ENCODE results near the gene LARP1B. TPM values are rescaled to one million over a fixed set of nuclear protein-coding genes. Genes with fewer than 3 reads are reported as not detected.
A peak's percentile ranks its signal among the peaks of the same experiment; 100 is the strongest.

LARP1B gene
- total RNA-seq, 2 experiments from 2014 or later: 22.1 to 26.0 TPM

GRCh38 chr4:128166982-128167381, 105.9 kb downstream of the LARP1B start:
- POLR2A ChIA-PET: interaction anchor here (0.6 kb wide), 1 partner anchor 91 kb away, joined by 4 read pairs; no protein-coding TSS in a partner anchor
- Mint-ChIP-seq H3K9me3 (ENCODE audit: low read depth) (no peaks in the 10 kb centered on the region), H3K27ac (no peak overlapping the region), H3K4me3 (no peak overlapping the region), H3K27me3 (no peaks in the 10 kb centered on the region), H3K4me1 (no peaks in the 10 kb centered on the region), H3K36me3 (ENCODE audit: low read depth) (no peaks in the 10 kb centered on the region)
- intact Hi-C loops (cut with DNase I, micrococcal nuclease): no loop called here
- ATAC-seq (no peak), DNase-seq (no peak)
- CTCF ChIA-PET: no interaction called here

DNA sequence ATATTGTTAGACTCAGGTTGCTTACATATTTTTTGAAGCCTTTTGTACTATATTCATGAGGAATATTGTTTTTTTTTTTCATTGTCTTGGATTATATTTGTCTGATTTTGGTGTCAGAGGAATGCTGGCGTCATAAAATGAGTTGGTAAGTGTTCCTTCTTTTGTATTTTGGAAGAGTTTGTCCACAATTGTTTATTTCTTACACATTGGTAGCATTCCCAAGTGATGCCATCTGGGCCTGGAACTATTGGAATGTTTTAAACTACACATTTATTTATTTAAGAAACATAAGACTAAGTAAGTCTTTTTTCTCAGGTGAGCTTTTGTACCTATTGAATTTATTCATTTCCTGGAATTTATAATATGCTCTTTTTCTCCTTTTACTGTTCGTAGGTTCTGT, 107.6 kb downstream of the LARP1B start:
- Mint-ChIP-seq H3K4me3 (no peak overlapping the region), H3K9me3 (ENCODE audit: low read depth) (no peaks in the 10 kb centered on the region), H3K27me3 (no peaks in the 10 kb centered on the region), H3K4me1 (no peaks in the 10 kb centered on the region), H3K27ac (no peak overlapping the region), H3K36me3 (ENCODE audit: low read depth) (no peaks in the 10 kb centered on the region)
- DNase-seq: no peak
- intact Hi-C loops (cut with DNase I, micrococcal nuclease): no loop called here
- CTCF ChIA-PET: no interaction called here
- ATAC-seq: no peak
- POLR2A ChIA-PET: no interaction called here

GRCh38 chr4:128169245-128169644, 108.1 kb downstream of the LARP1B start:
- Mint-ChIP-seq H3K27me3 (no peaks in the 10 kb centered on the region), H3K4me3 (no peak overlapping the region), H3K27ac (no peak overlapping the region), H3K36me3 (ENCODE audit: low read depth) (no peaks in the 10 kb centered on the region), H3K9me3 (ENCODE audit: low read depth) (no peaks in the 10 kb centered on the region), H3K4me1 (no peaks in the 10 kb centered on the region)
- POLR2A ChIA-PET: no interaction called here
- no peak for DNase-seq
- no peak for ATAC-seq
- intact Hi-C loops (cut with DNase I, micrococcal nuclease): no loop called here
- CTCF ChIA-PET: no interaction called here

DNA sequence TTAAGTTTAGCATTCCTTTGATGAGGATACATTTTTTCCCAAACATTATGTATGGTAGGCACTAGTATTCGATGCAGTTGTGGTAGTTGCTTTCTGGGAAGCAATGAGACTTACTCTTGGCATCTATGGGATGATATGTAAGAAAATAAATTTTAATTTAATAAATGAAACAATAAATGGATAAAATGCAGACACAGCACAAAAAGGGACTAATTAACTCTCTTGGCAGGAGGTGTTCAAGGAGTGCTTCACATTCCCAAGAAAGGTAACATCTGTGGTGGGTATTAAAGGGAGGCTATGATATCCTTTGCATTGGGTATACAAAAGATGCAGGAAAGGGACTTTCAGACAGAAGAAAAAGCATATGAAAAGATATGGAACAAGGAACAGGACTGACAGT, 115.5 kb downstream of the LARP1B start:
- Mint-ChIP-seq H3K9me3 (ENCODE audit: low read depth) (no peaks in the 10 kb centered on the region), H3K36me3 (ENCODE audit: low read depth) (peaks cover 2% of the 10 kb centered on the region), H3K4me1 (peaks cover 9% of the 10 kb centered on the region), H3K4me3 (no peak overlapping the region), H3K27me3 (no peaks in the 10 kb centered on the region), H3K27ac (no peak overlapping the region)
- CTCF ChIA-PET: no interaction called here
- no peak for ATAC-seq
- intact Hi-C loops (cut with DNase I, micrococcal nuclease): no loop called here
- DNase-seq: no peak
- POLR2A ChIA-PET: no interaction called here

- DNase-seq: no peak
- Mint-ChIP-seq H3K4me3 (no peak overlapping the region), H3K36me3 (ENCODE audit: low read depth) (peaks cover 2% of the 10 kb centered on the region), H3K9me3 (ENCODE audit: low read depth) (no peaks in the 10 kb centered on the region), H3K27ac (no peak overlapping the region), H3K27me3 (no peaks in the 10 kb centered on the region), H3K4me1 (peaks cover 9% of the 10 kb centered on the region)
- intact Hi-C loops (cut with DNase I, micrococcal nuclease): no loop called here
- CTCF ChIA-PET: interaction anchor here (1.2 kb wide), 1 partner anchor 13 kb away, joined by 3 read pairs; no protein-coding TSS in a partner anchor
- peak; percentile 26 for ATAC-seq
- POLR2A ChIA-PET: no interaction called here
Observed at GRCh38 chr4:128177498-128177897, 116.4 kb downstream of the LARP1B start.

GRCh38 chr4:128186623-128187022, 125.5 kb downstream of the LARP1B start:
- Mint-ChIP-seq H3K36me3 (ENCODE audit: low read depth) (peaks cover 2% of the 10 kb centered on the region), H3K27ac (no peak overlapping the region), H3K9me3 (ENCODE audit: low read depth) (no peaks in the 10 kb centered on the region), H3K27me3 (no peaks in the 10 kb centered on the region), H3K4me1 (no peaks in the 10 kb centered on the region), H3K4me3 (no peak overlapping the region)
- ATAC-seq (no peak), DNase-seq (no peak)
- POLR2A ChIA-PET: no interaction called here
- CTCF ChIA-PET: no interaction called here
- intact Hi-C loops (cut with DNase I, micrococcal nuclease): no loop called here

- no peaks in the 10 kb centered on the region for H3K27me3 Mint-ChIP-seq
- no peak overlapping the region for H3K4me3 Mint-ChIP-seq
- no peaks in the 10 kb centered on the region for H3K36me3 Mint-ChIP-seq (ENCODE audit: low read depth)
- ATAC-seq: peak; percentile 100
- H3K4me1 Mint-ChIP-seq: no peaks in the 10 kb centered on the region
- intact Hi-C loops (cut with DNase I, micrococcal nuclease): loop anchor here (1.0 to 10.0 kb wide), 10 partner anchors 30 to 1454 kb away; partner anchors contain the start of genes JADE1 (in 2 of the 2), PGRMC2 (in 1 of the 2) and SCLT1 (in 1 of the 2)
- H3K9me3 Mint-ChIP-seq (ENCODE audit: low read depth): no peaks in the 10 kb centered on the region
- ChIA-PET CTCF (interaction anchor here (0.6 to 1.2 kb wide), 13 partner anchors 8 to 1214 kb away, joined by 3 to 6 read pairs (median 3); no protein-coding TSS in a partner anchor), POLR2A (interaction anchor here (0.7 kb wide), 1 partner anchor 16 kb away, joined by 3 read pairs; no protein-coding TSS in a partner anchor)
- H3K27ac Mint-ChIP-seq: no peak overlapping the region
- DNase-seq: peak; percentile 84
Observed at GRCh38 chr4:128191115-128191781, 130.1 kb downstream of the LARP1B start.

DNA sequence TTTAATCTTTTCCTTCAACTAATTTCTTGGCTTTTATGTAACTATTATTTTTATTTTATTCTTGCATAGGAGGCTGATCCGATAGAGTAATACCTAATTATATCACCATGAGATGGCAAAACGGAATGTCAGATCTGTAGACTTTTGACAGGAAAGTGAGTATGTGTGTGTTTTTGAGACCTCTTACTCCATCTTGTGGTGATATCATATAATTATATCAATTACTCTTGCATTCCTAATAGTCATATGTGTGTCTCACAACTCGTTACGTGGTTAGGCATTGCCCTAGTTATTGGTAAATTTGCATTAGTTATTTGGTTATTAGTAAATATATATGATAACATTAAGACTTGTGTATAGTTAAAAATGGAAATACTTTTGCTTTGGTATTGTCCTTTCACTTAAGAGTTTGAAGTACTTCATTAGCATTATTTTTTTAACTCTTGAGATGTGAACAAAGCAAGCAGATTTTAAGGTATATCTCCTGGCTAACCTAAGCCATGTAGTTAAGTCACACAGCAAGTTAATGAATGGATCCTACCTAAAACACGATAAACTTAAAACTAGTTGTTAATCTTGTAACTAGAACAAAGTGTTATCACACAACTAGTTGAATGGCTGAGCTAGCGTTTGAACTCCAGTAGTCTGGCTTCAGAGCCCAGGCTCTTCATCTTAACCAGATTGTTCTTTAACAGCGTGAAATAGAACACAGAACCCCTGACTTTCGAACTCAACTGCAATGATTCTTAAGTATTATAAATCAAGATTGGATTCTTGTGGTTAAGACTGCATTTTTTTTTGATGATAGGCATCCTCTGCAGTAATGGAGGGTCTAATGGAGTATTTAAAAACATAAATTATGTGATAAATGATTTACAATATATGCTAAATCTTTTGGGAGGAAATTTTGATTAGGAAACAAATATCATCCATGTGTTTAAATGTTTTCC, 159.4 kb downstream of the LARP1B start:
- no peaks in the 10 kb centered on the region for H3K27me3 Mint-ChIP-seq
- peak; percentile 30 for ATAC-seq
- no peak for DNase-seq
- H3K36me3 Mint-ChIP-seq (ENCODE audit: low read depth): no peaks in the 10 kb centered on the region
- intact Hi-C loops (cut with DNase I, micrococcal nuclease): loop anchor here (2.0 to 5.0 kb wide), 2 partner anchors 30 to 613 kb away; no protein-coding TSS in a partner anchor
- ChIA-PET CTCF (interaction anchor here (0.6 to 0.9 kb wide), 2 partner anchors 11 to 57 kb away, joined by 3 read pairs; no protein-coding TSS in a partner anchor), POLR2A (no interaction called here)
- no peak overlapping the region for H3K27ac Mint-ChIP-seq
- no peaks in the 10 kb centered on the region for H3K4me1 Mint-ChIP-seq
- no peak overlapping the region for H3K4me3 Mint-ChIP-seq
- H3K9me3 Mint-ChIP-seq (ENCODE audit: low read depth): no peaks in the 10 kb centered on the region

DNA sequence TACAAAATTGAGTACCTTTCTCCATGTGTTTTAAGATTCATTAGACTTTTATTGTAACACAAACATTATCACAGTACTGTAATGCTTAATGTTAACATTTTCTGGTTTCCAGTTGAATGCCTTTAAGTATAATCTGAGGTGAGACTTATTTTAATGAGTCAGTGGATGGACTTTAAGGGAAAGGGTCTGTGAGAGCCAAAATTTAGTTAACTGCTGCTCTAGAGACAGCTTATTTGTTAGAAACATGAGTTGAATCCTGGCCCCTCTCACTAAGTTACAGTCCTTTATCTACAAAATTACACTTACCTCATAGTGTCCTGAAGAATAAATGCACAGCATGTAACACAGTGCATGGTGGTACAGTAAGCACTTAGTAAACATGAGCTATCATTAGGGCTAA, 160.5 kb downstream of the LARP1B start:
- ChIA-PET POLR2A (no interaction called here), CTCF (no interaction called here)
- no peaks in the 10 kb centered on the region for H3K36me3 Mint-ChIP-seq (ENCODE audit: low read depth)
- DNase-seq: no peak
- H3K27me3 Mint-ChIP-seq: no peaks in the 10 kb centered on the region
- ATAC-seq: no peak
- H3K4me3 Mint-ChIP-seq: no peak overlapping the region
- H3K4me1 Mint-ChIP-seq: no peaks in the 10 kb centered on the region
- intact Hi-C loops (cut with DNase I, micrococcal nuclease): loop anchor here (2.0 to 5.0 kb wide), 2 partner anchors 31 to 614 kb away; no protein-coding TSS in a partner anchor
- H3K9me3 Mint-ChIP-seq (ENCODE audit: low read depth): no peaks in the 10 kb centered on the region
- no peak overlapping the region for H3K27ac Mint-ChIP-seq

DNA sequence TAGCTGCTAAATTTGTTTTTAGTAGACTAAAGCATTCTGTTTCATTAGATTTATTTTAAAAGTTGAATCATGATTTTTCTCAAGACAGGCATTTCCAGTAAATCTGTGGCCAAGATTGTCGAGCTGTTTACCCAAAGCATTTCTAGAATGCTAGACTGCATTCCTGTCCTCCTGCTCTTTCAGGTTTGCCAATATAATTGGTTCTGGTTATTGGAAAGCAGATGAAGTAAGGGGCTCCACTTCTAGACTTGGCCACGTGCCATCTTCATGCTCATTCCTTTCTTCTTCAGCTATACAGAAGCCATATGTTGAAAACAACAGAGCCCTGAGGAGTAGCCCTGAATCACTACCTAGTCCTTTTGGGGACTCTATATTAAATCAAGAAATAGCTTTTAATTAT, 164.0 kb downstream of the LARP1B start:
- Mint-ChIP-seq H3K4me1 (no peaks in the 10 kb centered on the region), H3K36me3 (ENCODE audit: low read depth) (no peaks in the 10 kb centered on the region), H3K27me3 (no peaks in the 10 kb centered on the region), H3K27ac (no peak overlapping the region), H3K9me3 (ENCODE audit: low read depth) (no peaks in the 10 kb centered on the region), H3K4me3 (no peak overlapping the region)
- intact Hi-C loops (cut with DNase I, micrococcal nuclease): no loop called here
- POLR2A ChIA-PET: no interaction called here
- DNase-seq (no peak), ATAC-seq (no peak)
- CTCF ChIA-PET: interaction anchor here (0.6 kb wide), 2 partner anchors 96 to 108 kb away, joined by 3 to 4 read pairs; no protein-coding TSS in a partner anchor

DNA sequence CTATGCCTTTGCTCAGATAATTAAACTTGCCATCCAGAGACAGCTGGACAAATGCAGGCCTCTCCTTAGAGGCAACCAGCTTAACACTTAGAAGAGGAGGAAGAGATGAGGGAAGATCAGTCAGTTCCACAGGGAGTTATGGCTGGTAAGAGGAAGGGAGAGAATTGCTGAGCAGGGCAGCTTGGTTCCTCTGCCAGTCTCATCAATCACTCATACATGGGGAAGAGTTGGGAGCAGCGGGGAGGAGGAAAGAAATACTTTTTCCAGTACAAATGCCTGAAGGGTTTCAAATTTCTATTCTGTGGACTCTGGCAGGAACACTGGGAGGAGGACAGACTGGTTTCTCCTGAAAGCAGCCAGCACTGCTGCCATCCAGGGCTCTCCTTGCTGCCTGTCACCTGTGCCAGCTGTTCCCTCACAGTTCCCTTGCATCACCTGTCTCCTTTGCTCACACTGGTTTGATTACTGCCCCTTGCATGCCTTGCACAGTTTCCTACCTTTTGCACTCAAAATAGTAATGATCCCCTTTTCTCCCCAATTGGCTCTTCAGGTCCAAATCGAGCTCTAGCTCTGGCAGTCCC, 167.0 kb downstream of the LARP1B start:
- ATAC-seq (no peak), DNase-seq (no peak)
- Mint-ChIP-seq H3K27ac (no peak overlapping the region), H3K4me3 (no peak overlapping the region), H3K9me3 (ENCODE audit: low read depth) (no peaks in the 10 kb centered on the region), H3K4me1 (no peaks in the 10 kb centered on the region), H3K27me3 (no peaks in the 10 kb centered on the region), H3K36me3 (ENCODE audit: low read depth) (no peaks in the 10 kb centered on the region)
- intact Hi-C loops (cut with DNase I, micrococcal nuclease): no loop called here
- ChIA-PET POLR2A (no interaction called here), CTCF (interaction anchor here (0.8 kb wide), 1 partner anchor 226 kb away, joined by 3 read pairs; no protein-coding TSS in a partner anchor)

Data from activated CD4-positive, alpha-beta T cell treated with anti-CD3 and anti-CD28 coated beads for 36 hours (primary cell).